ENCODE results near the gene ACTRT3.

ACTRT3 gene

GRCh38 chr3:169769287-169770181 is at the start of gene ACTRT3:
ACTRT3 (minus strand) TSS chr3:169769561; CDS start chr3:169769520, 41 bp downstream.
- FAIRE-seq, result no peak
- DNase-seq (ENCODE audit: low spot score), result no peak

DNA sequence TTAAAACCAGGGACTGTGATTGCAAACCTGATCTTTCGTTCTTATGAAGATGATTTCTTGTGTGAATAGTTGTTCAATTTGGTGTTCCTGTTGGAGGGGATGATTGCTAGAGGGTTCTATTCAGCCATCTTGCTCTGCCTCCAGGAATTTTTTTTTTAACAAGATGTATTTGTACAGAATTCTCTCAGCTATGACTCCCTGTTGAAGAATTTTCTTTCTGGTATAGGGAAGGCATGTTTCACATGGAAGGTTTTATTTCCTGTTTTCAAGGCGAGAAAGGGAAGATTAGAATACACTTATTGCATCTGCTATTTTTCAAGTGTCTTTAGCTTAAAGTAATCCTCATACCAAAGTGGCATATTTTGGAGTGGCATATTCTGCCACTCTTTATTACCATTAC is 49.0 kb upstream of the ACTRT3 start:
- FAIRE-seq (no peak), DNase-seq (ENCODE audit: low spot score) (no peak)

DNA sequence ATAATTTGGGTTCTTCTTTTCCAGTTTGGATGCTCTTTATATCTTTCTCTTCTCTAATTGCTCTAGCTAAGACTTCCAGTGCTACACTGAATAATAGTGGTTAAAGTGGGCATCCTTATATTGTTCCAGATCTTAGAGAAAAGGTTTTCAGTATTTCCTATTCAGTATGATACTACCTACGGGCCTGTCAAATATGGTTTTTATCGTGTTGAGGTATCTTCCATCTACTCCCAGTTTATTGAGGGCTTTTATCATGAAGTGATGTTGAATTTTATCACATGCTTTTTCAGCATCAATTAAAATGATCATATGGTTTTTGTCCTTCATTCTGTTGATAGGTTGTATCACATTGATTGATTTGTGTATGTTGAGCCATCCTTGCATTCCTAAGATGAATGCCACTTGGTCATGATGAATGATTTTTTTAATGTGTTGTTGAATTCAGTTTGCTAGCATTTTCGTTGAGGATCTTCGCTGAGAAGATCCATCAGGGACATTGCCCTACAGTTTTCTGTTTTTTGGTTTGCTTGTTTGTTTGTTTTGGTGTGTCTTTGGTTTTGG is 46.3 kb upstream of the ACTRT3 start:
- no peak for DNase-seq (ENCODE audit: low spot score)
- FAIRE-seq, result no peak

DNA sequence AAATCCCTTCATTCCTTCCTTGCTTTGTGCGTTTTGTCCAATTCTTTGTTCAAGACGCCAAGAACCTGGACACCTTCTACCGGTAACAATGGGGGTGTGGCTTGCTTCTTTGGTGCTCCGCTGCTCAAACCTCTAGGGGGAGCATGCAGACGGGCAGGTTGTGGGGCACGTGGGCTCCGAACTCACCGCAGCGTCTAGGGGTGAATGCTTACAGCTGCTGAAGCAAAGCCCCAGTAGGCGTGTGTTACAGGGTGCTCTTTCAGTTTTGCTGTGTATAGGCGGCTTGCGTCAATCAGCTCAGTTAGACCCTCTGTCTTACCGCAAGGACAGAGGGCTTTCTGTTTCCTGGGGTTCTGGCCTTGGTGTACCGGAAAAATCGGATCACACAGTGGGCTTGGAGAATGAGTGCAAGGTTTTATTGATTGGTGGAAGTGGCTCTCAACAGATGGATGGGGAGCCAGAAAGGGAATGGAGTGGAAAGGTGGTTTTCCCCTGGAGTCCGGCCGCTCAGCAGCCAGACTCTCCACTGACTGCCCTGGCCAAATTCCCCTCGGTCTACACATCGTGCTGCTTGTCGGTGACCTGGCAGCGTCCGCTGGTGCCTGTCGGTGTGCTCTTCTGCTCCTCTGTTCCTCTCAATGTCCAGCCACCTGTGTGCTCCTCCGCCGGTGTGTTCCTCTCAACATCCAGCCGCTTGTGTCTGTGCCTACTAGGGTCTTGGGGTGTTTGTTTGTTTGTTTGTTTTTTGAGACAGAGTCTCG is 44.6 kb upstream of the ACTRT3 start:
- FAIRE-seq, result no peak
- no peak for DNase-seq (ENCODE audit: low spot score)

DNA sequence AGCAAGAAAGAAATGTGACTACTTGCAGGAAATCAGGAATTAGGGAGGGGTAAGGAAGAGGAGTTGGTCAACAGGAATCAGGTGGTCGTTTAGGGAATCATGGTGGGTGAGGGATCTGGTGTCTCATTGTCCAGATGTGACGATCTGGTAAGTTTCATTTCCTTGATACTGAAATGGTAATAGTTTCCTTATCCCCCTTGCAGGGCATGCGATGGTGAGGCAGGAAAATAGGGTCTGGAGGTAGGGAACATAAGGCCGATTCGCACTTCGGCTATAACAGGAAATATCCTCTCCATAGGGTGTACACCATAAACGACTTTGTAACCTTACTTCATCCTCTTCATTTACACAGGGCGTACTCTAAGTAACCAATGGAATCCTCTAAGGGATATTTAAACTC is 43.9 kb upstream of the ACTRT3 start:
- no peak for FAIRE-seq

DNA sequence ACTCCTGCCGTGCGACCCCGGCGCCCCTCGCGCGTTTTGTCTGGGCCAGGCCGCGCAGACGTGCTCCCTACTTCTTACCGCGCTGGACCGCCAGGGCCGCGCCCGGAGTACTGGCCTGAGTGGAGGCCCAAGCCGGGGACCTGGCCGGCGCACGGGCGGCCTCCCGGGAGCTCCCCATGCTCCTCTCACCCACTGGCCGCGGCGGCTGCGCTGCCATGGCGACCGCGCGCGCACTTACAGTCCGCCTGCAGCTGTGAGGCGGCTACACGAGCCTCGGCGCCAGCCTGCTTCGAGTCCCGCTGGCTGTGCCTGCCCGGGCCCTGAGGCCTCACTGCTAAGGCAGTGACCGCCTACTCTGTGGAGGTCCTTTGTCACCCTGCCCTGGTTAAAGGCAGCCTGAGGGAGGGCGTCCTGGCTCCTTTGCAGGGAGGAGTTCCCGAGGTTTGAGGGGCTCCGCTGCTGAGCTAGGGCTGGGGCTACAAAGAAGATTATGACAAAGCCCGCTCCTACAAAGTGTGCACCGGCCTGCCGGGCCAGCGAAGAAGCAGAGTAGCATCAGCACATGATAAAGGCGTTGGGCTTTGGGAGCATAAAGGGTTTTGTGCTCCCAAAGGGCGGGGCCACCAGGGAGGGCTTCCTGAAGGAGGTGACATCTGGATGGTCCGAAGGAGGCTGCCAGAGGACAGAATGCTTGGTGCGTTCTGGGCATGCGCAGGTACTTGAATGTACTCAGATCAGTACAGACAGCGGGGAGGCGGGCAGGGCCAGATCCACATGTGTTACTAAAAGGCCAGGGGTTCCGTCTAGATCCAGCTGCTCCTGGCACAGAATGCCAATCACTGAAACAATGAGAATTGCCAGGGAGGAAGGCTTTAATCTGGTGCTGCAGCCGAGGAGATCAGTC is 43.2 kb upstream of the ACTRT3 start, which contains the start of the genes LRRC34 and LRRIQ4:
TSS of gene LRRC34 (minus strand) at position 573 of the 904 bp plus-strand sequence. CDS start at position 217, 356 bp downstream.
TSS of gene LRRIQ4 (plus strand) at position 539 of the 904 bp plus-strand sequence. CDS start 9,052 bp downstream, outside the sequence.
- FAIRE-seq, result no peak

More for the DNA sequence above, 43.9 kb upstream of the ACTRT3 start:
- DNase-seq (ENCODE audit: low spot score), result no peak

DNA sequence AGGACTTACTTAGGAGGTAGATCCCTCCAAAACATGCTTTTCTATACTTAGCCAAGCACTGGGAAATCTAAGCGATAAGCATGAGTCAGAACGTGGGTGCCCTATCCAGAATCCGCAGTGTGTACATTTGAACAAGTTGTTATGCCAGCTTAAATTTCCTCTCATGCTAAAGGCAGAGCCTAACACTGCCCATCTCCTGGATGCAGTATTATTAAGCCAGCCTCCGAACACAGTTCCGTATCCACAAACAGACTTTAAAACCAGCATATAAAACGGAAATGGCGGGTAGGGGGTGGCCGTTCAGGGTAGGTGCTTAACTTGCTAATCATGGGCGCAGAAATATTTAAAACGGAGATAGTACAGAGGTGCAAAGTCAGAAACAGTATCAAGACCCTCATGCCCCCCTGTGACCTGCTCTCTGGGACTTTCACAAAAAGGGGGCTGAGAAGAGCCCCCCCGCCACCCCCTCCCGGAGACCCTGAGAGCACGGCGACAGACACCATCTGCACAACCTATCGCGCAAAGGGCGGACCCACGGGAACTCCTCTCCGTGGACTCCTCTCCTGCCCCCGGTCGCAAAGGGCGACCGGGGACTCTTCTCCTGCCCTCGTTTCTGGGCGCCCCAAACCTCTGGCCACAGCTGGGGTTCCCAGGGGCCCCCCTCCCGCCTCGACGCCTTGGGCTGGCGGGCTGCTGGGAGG is 42.4 kb upstream of the ACTRT3 start:
- no peak for FAIRE-seq
- DNase-seq (ENCODE audit: low spot score), result no peak

More for the DNA sequence above, 43.2 kb upstream of the ACTRT3 start, which contains the start of the genes LRRC34 and LRRIQ4:
- peak; percentile 6 for DNase-seq (ENCODE audit: low spot score)

- FAIRE-seq, result no peak
- DNase-seq (ENCODE audit: low spot score), result no peak
Observed at GRCh38 chr3:169809230-169809795, 40.0 kb upstream of the ACTRT3 start.

GRCh38 chr3:169804681-169805080 is 35.3 kb upstream of the ACTRT3 start:
- no peak for FAIRE-seq

DNA sequence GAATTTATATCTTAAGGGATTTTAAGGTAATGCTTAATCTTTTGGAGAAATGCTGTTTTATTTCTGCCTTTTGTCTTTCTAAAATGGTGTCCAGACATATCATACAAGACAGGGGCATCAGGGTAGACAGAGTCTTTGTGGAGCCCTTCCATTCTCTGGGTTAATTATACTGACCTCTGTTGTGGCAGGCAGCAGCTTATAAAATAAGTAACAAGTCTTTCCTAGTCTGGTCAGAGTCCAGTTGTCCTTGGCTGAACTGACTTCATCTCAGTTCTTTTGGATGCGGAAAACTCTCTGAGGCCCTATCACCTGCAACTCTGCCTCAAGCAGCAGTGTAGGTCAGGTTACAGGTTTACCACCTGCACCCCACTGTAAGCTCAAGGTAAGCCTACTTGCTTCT is 23.0 kb upstream of the ACTRT3 start:
- no peak for DNase-seq (ENCODE audit: low spot score)
- FAIRE-seq, result no peak

More at GRCh38 chr3:169804681-169805080, 35.3 kb upstream of the ACTRT3 start:
- no peak for DNase-seq (ENCODE audit: low spot score)

DNA sequence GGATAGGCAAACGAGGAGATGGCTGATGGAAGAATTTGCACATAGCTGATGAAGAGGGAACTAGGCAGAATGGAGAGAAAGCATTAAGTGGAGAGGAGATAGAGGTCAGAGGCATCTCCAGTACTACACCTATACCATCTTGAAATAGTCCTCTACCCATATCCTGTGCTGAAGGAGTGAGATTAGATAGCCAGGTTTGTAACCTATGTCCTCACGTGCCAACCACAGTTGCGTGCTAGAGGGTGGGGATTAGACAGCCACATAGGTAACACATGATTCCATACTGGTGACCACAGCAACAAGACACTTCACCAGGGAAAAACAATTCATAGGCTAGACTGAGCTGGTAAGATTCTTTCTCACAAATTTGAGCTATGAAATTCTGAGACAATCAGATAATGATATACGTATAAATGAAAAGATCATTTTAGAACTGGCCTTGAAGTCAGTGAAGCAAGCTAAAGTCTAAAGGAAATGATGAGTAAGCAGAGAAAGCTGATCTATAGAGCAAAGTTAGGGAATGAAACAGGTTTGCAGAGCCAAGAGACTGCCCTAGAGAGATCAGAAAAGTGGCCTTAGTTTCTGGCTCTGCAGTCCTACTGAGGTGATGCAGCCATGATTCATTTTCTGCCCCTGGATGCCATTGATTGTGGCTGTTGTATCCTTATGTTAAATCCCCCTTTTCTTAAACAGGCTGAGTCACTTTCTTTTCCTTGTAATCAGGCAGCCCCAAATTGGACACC is 21.5 kb upstream of the ACTRT3 start:
- no peak for FAIRE-seq

GRCh38 chr3:169790219-169790618 is 20.9 kb upstream of the ACTRT3 start:
- no peak for FAIRE-seq
- DNase-seq (ENCODE audit: low spot score), result no peak

More for the DNA sequence above, 21.5 kb upstream of the ACTRT3 start:
- no peak for DNase-seq (ENCODE audit: low spot score)

GRCh38 chr3:169787791-169788190 is 18.4 kb upstream of the ACTRT3 start:
- FAIRE-seq (no peak), DNase-seq (ENCODE audit: low spot score) (no peak)

- FAIRE-seq, result no peak
- no peak for DNase-seq (ENCODE audit: low spot score)
Observed at GRCh38 chr3:169787120-169787519, 17.8 kb upstream of the ACTRT3 start.

DNA sequence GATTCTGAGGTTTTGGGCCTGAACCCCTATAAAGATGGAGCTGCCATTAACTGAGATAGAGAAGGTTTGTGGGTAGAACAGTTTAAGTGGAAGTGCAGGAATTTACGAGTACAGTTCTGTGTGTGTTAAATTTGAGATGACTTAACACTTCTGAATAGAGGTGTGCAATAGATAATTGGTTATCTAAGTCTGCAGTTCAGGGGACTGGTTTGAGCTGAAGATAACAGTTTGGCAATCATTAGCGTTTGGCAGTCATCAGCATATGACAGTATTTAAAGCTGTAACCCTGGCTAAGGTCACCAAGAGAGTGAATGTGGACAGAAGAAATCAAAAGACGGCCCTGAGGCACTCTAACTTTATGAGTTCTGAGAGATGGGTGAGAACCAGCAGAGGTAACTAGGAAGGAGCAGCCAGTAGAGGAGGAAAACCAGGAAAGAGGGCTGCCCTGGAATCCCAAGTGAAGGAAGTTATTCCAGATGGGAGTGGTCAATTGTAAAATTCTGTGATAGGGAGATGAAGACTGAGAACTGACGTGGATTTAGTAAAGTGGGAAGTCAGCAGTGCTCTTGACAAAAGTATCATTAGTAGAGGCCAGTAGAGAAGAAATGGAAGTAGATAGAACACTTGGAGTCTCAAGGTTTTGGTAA is 12.0 kb upstream of the ACTRT3 start:
- FAIRE-seq (no peak), DNase-seq (ENCODE audit: low spot score) (no peak)

DNA sequence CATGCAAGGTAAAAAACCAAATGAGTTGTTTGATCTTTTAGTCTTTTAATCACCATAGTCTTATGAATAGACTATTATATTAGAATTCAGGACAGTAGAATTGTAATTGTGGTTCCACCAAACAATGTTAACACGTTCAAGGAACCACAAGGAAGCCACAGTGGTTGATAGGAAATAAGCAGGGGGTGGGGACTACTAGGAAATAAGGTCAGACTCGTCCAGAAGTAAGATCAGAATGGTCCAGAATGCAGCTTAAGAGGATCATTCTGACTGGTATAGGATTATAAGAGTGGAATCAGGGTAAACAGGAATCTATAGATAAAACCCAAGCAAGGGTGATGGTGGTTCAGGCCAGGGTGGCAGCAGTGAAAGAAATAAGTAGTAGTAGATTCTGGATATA is 11.4 kb upstream of the ACTRT3 start:
- FAIRE-seq (no peak), DNase-seq (ENCODE audit: low spot score) (no peak)

DNA sequence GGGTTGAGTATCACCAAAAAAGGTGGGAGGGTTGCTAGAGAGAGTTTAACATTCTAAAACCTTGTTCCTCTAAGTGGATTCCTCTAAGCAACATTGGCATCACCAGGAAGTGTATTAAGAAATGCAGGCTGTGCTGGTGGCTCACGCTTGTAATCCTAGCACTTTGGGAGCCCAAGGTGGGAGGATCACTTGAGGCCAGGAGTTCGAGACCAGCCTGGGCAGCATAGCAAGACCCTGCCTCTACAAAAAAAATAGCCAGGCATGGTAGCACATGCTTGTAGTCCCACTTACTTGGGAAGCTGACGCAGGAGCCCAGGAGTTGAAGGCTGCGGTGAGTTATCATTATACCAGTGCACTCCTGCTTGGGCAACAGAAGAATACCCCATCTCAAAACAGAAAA is 8.5 kb upstream of the ACTRT3 start:
- FAIRE-seq (no peak), DNase-seq (ENCODE audit: low spot score) (no peak)

- DNase-seq (ENCODE audit: low spot score) (no peak), FAIRE-seq (no peak)
Observed at GRCh38 chr3:169774186-169774585, 4.8 kb upstream of the ACTRT3 start.

Data from urothelium cell line (cell line).